SK-N-SH (cell line): ENCODE measurements around the gene RAB5B. TPM values are rescaled to one million over a fixed set of nuclear protein-coding genes. Genes with fewer than 3 reads are reported as not detected.

Experiments
- CTCF ChIA-PET: fragments of 300-600, 350-600 bp; formaldehyde crosslinking; extraction: SDS; loops from one replicate; lab custom pipeline; 2021; lab: Yijun Ruan, JAX
- POLR2A ChIA-PET: fragments of 350-600 bp; sonication (Branson Sonifier 250); formaldehyde crosslinking; extraction: SDS; loops from one replicate; lab custom pipeline; 2020; ENCODE audit warnings: antibody characterized with exemption, inconsistent platforms; lab: Yijun Ruan, JAX
- DNase-seq: peaks from one replicate; pipeline ENCODE4 v3.0.0; 2012
- H2AFZ ChIP-seq: fragments of 200-600 bp; sonication (generic); 2 replicates; pipeline ENCODE4 v1.8.1; 2016; ENCODE audit warnings: antibody characterized with exemption, mild to moderate bottlenecking, low read depth
- H3F3A ChIP-seq: fragments of 200-600 bp; sonication (generic); replicated peaks from 2 replicates; pipeline ENCODE3; 2016; ENCODE audit warnings: antibody characterized with exemption, mild to moderate bottlenecking; ENCODE audit not compliant: insufficient read depth
- H3K27ac ChIP-seq, 2 experiments: fragments of 200-500 bp in 1 of 2; fragments of 200-600 bp in 1 of 2; sonication (Bioruptor generic) in 1 of 2; sonication (generic), shearing (Covaris generic) in 1 of 2; 2 replicates each; pipeline versions ENCODE4 v1.5.1 to v1.6.1; 2014 to 2016; ENCODE audit warnings: low read depth in 2 of 2, inconsistent platforms in 1 of 2, low read length in 1 of 2, mild to moderate bottlenecking in 1 of 2, mixed read lengths in 1 of 2
- H3K27me3 ChIP-seq: fragments of 200-600 bp; sonication (generic), shearing (Covaris generic); 2 replicates; pipeline ENCODE4 v1.6.1; 2016; ENCODE audit warnings: mixed run types; ENCODE audit not compliant: insufficient read depth
- H3K36me3 ChIP-seq, 2 experiments: fragments of 200-500 bp in 1 of 2; fragments of 200-600 bp in 1 of 2; sonication (Bioruptor generic) in 1 of 2; sonication (generic) in 1 of 2; replicated peaks in 1 of 2; 2 replicates each; pipeline versions ENCODE3 to v1.5.1; 2014 to 2016; ENCODE audit warnings: low read length in 1 of 2, mild to moderate bottlenecking in 1 of 2; ENCODE audit not compliant: insufficient read depth in 2 of 2, control insufficient read depth in 1 of 2
- H3K4me1 ChIP-seq, 2 experiments: fragments of 200-500 bp in 1 of 2; fragments of 200-600 bp in 1 of 2; sonication (Bioruptor generic) in 1 of 2; sonication (generic), shearing (Covaris generic) in 1 of 2; 2 replicates each; pipeline versions ENCODE4 v1.5.1 to v1.6.1; 2014 to 2016; ENCODE audit warnings: low read depth in 1 of 2, low read length in 1 of 2, mixed run types in 1 of 2; ENCODE audit not compliant: insufficient read depth in 2 of 2, control insufficient read depth in 1 of 2
- H3K4me2 ChIP-seq: fragments of 200-600 bp; sonication (generic), shearing (Covaris generic); 2 replicates; pipeline ENCODE4 v1.6.1; 2017; ENCODE audit warnings: mixed run types
- H3K4me3 ChIP-seq, 2 experiments: fragments of 200-500 bp in 1 of 2; fragments of 200-600 bp in 1 of 2; sonication (Bioruptor generic) in 1 of 2; sonication (generic), shearing (Covaris generic) in 1 of 2; 2 replicates each; pipeline versions ENCODE4 v1.5.1 to v1.8.1; 2014 to 2016; ENCODE audit warnings: low read depth in 2 of 2, inconsistent platforms in 1 of 2, low read length in 1 of 2, mild to moderate bottlenecking in 1 of 2, mixed read lengths in 1 of 2, moderate library complexity in 1 of 2
- H3K79me2 ChIP-seq: fragments of 200-600 bp; sonication (generic); 2 replicates; pipeline ENCODE4 v1.8.1; 2017; ENCODE audit warnings: mild to moderate bottlenecking; ENCODE audit not compliant: insufficient read depth
- H3K9ac ChIP-seq: fragments of 200-600 bp; sonication (generic); 2 replicates; pipeline ENCODE4 v1.6.1; 2017; ENCODE audit warnings: mixed run types
- H3K9me2 ChIP-seq: fragments of 200-600 bp; sonication (generic); 2 replicates; pipeline ENCODE4 v1.6.1; 2017; ENCODE audit warnings: mixed run types
- H3K9me3 ChIP-seq: fragments of 200-600 bp; sonication (generic); 2 replicates; pipeline ENCODE4 v1.6.1; 2017; ENCODE audit warnings: mixed run types, mild to moderate bottlenecking, moderate library complexity
- H4K20me1 ChIP-seq: fragments of 200-600 bp; sonication (generic); 2 replicates; pipeline ENCODE4 v1.6.1; 2017; ENCODE audit warnings: mild to moderate bottlenecking, mixed run types; ENCODE audit not compliant: insufficient read depth
- EP300 ChIP-seq, 2 experiments: IDR thresholded peaks; 2 replicates each; pipeline versions ENCODE4 v1.4.0 to v1.6.1; 2012; ENCODE audit warnings: borderline replicate concordance in 1 of 2, low read depth in 1 of 2, low read length in 1 of 2
- FOSL2 ChIP-seq: IDR thresholded peaks from 2 replicates; pipeline ENCODE4 v1.4.0; 2012; ENCODE audit warnings: low read depth, mild to moderate bottlenecking, moderate library complexity, borderline replicate concordance
- FOXM1 ChIP-seq: IDR thresholded peaks from 2 replicates; pipeline ENCODE4 v1.4.0; 2012; ENCODE audit warnings: low read depth, mild to moderate bottlenecking
- IRF3 ChIP-seq: fragments of 150-350 bp; IDR thresholded peaks from 2 replicates; pipeline ENCODE4 v1.6.1; 2016; ENCODE audit warnings: mild to moderate bottlenecking, low read depth, low read length
- JUND ChIP-seq: IDR thresholded peaks from 2 replicates; pipeline ENCODE4 v1.4.0; 2012
- MEF2A ChIP-seq: IDR thresholded peaks from 2 replicates; pipeline ENCODE4 v1.4.0; 2012; ENCODE audit warnings: low read depth, borderline replicate concordance
- MXI1 ChIP-seq: IDR thresholded peaks from 2 replicates; pipeline ENCODE4 v1.6.1; 2012; ENCODE audit warnings: mild to moderate bottlenecking, low read depth, low read length, improper control_type of control experiment
- NRF1 ChIP-seq: IDR thresholded peaks from 2 replicates; pipeline ENCODE4 v1.6.1; 2012; ENCODE audit warnings: low read depth, mild to moderate bottlenecking, low read length
- POLR2AphosphoS5 ChIP-seq: IDR thresholded peaks from 2 replicates; pipeline ENCODE4 v1.6.1; 2012; ENCODE audit warnings: low read depth, low read length
- RAD21 ChIP-seq: IDR thresholded peaks from 2 replicates; pipeline ENCODE4 v1.6.1; 2012; ENCODE audit warnings: mild to moderate bottlenecking, low read length
- RFX5 ChIP-seq: IDR thresholded peaks from 2 replicates; pipeline ENCODE4 v1.6.1; 2012; ENCODE audit warnings: mild to moderate bottlenecking, improper control_type of control experiment, low read length
- RXRA ChIP-seq: IDR thresholded peaks from 2 replicates; pipeline ENCODE4 v1.4.0; 2012; ENCODE audit warnings: low read depth, mild to moderate bottlenecking, borderline replicate concordance
- SIN3A ChIP-seq: IDR thresholded peaks from 2 replicates; pipeline ENCODE4 v1.6.1; 2012; ENCODE audit warnings: low read depth, mild to moderate bottlenecking, low read length, moderate library complexity, borderline replicate concordance
- SMC3 ChIP-seq: IDR thresholded peaks from 2 replicates; pipeline ENCODE4 v1.6.1; 2012; ENCODE audit warnings: low read depth, low read length, improper control_type of control experiment
- TAF1 ChIP-seq: IDR thresholded peaks from 2 replicates; pipeline ENCODE4 v1.6.1; 2012; ENCODE audit warnings: low read depth, mild to moderate bottlenecking, low read length, moderate library complexity, borderline replicate concordance
- TEAD4 ChIP-seq: IDR thresholded peaks from 2 replicates; pipeline ENCODE4 v1.4.0; 2012; ENCODE audit warnings: mild to moderate bottlenecking, borderline replicate concordance; ENCODE audit not compliant: insufficient read depth
- YY1 ChIP-seq: IDR thresholded peaks from 2 replicates; pipeline ENCODE4 v1.4.0; 2012; ENCODE audit warnings: low read depth, mild to moderate bottlenecking
- WGBS: methylation state at CpG from one replicate; pipeline ENCODE4 v1.1.6; 2017; ENCODE audit warnings: low lambda C conversion rate; 5-methylcytosine and 5-hydroxymethylcytosine counted together
- polyA plus RNA-seq, 3 experiments: library from polyadenylated mRNA; depleted of rRNA; stranded (reverse); fragments of >200 nt; gene quantifications; 2 replicates each; pipeline ENCODE4 v1.2.3, GENCODE V29; 2012
- TF ChIP-seq, protein P1 (sequence below): fragments of 200-600 bp; sonication (generic); IDR thresholded peaks from 2 replicates; pipeline ENCODE4 v1.6.1; 2017; ENCODE audit warnings: antibody characterized with exemption, mild to moderate bottlenecking, moderate library complexity
- TF ChIP-seq, protein P2 (sequence below): IDR thresholded peaks from 2 replicates; pipeline ENCODE4 v1.4.0; 2012; ENCODE audit warnings: low read depth, borderline replicate concordance
- TF ChIP-seq, protein P3 (sequence below): IDR thresholded peaks from 2 replicates; pipeline ENCODE4; 2012
- TF ChIP-seq, protein P4 (sequence below): IDR thresholded peaks from 2 replicates; pipeline ENCODE4 v1.4.0; 2012; ENCODE audit warnings: low read depth

Gene RAB5B
- polyA plus RNA-seq, 1 of the 3 experiments (the other 2 are of a cell fraction) = 54.0 TPM

- H3K4me1 ChIP-seq = peaks cover 0 to 24% of the 10 kb centered on the region in 2 experiments; a peak in 2 of 4 replicates
- peak overlapping the region; percentile 33; the same call in 1 of the 2 replicates for H2AFZ ChIP-seq
- H3K9ac ChIP-seq = no peak overlapping the region
- H3K9me2 ChIP-seq = no peaks in the 10 kb centered on the region
- H3K9me3 ChIP-seq = no peaks in the 10 kb centered on the region
- TF ChIP-seq, protein P1, sequence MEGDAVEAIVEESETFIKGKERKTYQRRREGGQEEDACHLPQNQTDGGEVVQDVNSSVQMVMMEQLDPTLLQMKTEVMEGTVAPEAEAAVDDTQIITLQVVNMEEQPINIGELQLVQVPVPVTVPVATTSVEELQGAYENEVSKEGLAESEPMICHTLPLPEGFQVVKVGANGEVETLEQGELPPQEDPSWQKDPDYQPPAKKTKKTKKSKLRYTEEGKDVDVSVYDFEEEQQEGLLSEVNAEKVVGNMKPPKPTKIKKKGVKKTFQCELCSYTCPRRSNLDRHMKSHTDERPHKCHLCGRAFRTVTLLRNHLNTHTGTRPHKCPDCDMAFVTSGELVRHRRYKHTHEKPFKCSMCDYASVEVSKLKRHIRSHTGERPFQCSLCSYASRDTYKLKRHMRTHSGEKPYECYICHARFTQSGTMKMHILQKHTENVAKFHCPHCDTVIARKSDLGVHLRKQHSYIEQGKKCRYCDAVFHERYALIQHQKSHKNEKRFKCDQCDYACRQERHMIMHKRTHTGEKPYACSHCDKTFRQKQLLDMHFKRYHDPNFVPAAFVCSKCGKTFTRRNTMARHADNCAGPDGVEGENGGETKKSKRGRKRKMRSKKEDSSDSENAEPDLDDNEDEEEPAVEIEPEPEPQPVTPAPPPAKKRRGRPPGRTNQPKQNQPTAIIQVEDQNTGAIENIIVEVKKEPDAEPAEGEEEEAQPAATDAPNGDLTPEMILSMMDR = no peak
- no peak for TF ChIP-seq SMC3
- TF ChIP-seq TAF1 = no peak
- no peak for TF ChIP-seq MXI1
- TF ChIP-seq NRF1 = no peak
- TF ChIP-seq FOSL2 = no peak
- TF ChIP-seq, protein P2, sequence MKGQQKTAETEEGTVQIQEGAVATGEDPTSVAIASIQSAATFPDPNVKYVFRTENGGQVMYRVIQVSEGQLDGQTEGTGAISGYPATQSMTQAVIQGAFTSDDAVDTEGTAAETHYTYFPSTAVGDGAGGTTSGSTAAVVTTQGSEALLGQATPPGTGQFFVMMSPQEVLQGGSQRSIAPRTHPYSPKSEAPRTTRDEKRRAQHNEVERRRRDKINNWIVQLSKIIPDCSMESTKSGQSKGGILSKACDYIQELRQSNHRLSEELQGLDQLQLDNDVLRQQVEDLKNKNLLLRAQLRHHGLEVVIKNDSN = no peak
- no peak for TF ChIP-seq RXRA
- TF ChIP-seq YY1 = no peak
- no peak for TF ChIP-seq POLR2AphosphoS5
- POLR2A ChIA-PET = interaction anchor here (0.6 to 2.4 kb wide), 8 partner anchors 12 to 48 kb away, joined by 3 to 9 read pairs (median 6); partner anchors contain the start of genes RAB5B and SUOX
- H3K4me2 ChIP-seq = peak overlapping the region; percentile 69; the same call in 1 of the 2 replicates
- WGBS = 54% methylated on average over 2 of the region's 2 CpGs
- H3K27me3 ChIP-seq = no peaks in the 10 kb centered on the region
- H3F3A ChIP-seq = no peaks in the 10 kb centered on the region
- CTCF ChIA-PET = interaction anchor here (0.6 to 11.8 kb wide), 5 partner anchors 7 to 284 kb away, joined by 3 to 183 read pairs (median 14); partner anchors contain the start of gene SUOX
- peaks cover 2 to 6% of the 10 kb centered on the region in 2 experiments for H3K36me3 ChIP-seq
- peak overlapping the region in 1 of 2 experiments; percentile 83; a peak in 2 of 4 replicates for H3K27ac ChIP-seq
- no peaks in the 10 kb centered on the region for H3K79me2 ChIP-seq
- no peaks in the 10 kb centered on the region for H4K20me1 ChIP-seq
- DNase-seq = peak; percentile 52
- H3K4me3 ChIP-seq = peak overlapping the region; percentile 36 to 54; a peak in 3 of 4 replicates
These were observed 48.1 kb downstream of the RAB5B start for GRCh38 chr12:56021889-56022497.

- Histone ChIP-seq H4K20me1 (no peaks in the 10 kb centered on the region), H3K79me2 (no peaks in the 10 kb centered on the region), H3K4me2 (peak overlapping the region; percentile 46; the same call in 1 of the 2 replicates), H3K27me3 (no peaks in the 10 kb centered on the region), H3K4me3 (no peak overlapping the region), H3K9me2 (no peaks in the 10 kb centered on the region), H3K36me3 (peaks cover 10 to 21% of the 10 kb centered on the region in 2 experiments), H3K9ac (no peak overlapping the region), H3K27ac (peak overlapping the region in 1 of 2 experiments; percentile 54; a peak in 1 of 4 replicates), H3K9me3 (no peaks in the 10 kb centered on the region), H3F3A (peaks cover 15% of the 10 kb centered on the region), H3K4me1 (0 out of 4 replicates have a peak, but pooled peaks cover 0 to 8% of the 10 kb centered on the region in 2 experiments), H2AFZ (peak overlapping the region; percentile 39; the same call in 1 of the 2 replicates)
- no peak for TF ChIP-seq TEAD4
- TF ChIP-seq IRF3 = no peak
- TF ChIP-seq FOXM1 = no peak
- TF ChIP-seq EP300 (IDR thresholded peaks at IDR 0.05; ENCODE audit: borderline replicate concordance in 1 of 2, low read depth in 1 of 2, low read length in 1 of 2) = no peak
- TF ChIP-seq, protein P3, sequence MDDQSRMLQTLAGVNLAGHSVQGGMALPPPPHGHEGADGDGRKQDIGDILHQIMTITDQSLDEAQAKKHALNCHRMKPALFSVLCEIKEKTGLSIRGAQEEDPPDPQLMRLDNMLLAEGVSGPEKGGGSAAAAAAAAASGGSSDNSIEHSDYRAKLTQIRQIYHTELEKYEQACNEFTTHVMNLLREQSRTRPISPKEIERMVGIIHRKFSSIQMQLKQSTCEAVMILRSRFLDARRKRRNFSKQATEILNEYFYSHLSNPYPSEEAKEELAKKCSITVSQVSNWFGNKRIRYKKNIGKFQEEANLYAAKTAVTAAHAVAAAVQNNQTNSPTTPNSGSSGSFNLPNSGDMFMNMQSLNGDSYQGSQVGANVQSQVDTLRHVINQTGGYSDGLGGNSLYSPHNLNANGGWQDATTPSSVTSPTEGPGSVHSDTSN = no peak
- TF ChIP-seq JUND = no peak
- no peak for TF ChIP-seq SIN3A
- no peak for TF ChIP-seq MEF2A
- TF ChIP-seq, protein P4, sequence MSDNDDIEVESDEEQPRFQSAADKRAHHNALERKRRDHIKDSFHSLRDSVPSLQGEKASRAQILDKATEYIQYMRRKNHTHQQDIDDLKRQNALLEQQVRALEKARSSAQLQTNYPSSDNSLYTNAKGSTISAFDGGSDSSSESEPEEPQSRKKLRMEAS = no peak
- no peak for TF ChIP-seq RFX5
- no peak for TF ChIP-seq RAD21
- DNase-seq = no peak
- ChIA-PET CTCF (interaction anchor here (0.7 to 11.8 kb wide), 11 partner anchors 8 to 292 kb away, joined by 3 to 183 read pairs (median 6); partner anchors contain the start of genes IKZF4, PA2G4 and SUOX), POLR2A (no interaction called here)
- 68% methylated on average over 5 of the region's 5 CpGs for WGBS
These were observed 54.8 kb downstream of the RAB5B start for GRCh38 chr12:56028511-56029165.
